BE2C (cell line): ENCODE data around the gene PGAM2.
A peak's percentile ranks its signal among the peaks of the same experiment; 100 is the strongest.

Source experiments
- DNase-seq: peaks from one replicate; pipeline ENCODE4 v3.0.0-alpha.2; 2020
- H3K27me3 ChIP-seq: fragments of 250-450 bp; sonication (Bioruptor Pico); 2 replicates; pipeline ENCODE4 v1.5.1; 2020; ENCODE audit warnings: mild to moderate bottlenecking
- H3K36me3 ChIP-seq: fragments of 250-450 bp; sonication (Bioruptor Pico); 2 replicates; pipeline ENCODE4 v1.5.1; 2020; ENCODE audit warnings: mild to moderate bottlenecking
- H3K4me1 ChIP-seq: fragments of 250-450 bp; sonication (Bioruptor Pico); 2 replicates; pipeline ENCODE4 v1.5.1; 2020
- H3K4me3 ChIP-seq: 2 replicates; pipeline ENCODE4 v1.5.1; 2011; ENCODE audit warnings: low read depth, low read length
- H3K9me3 ChIP-seq: fragments of 250-450 bp; sonication (Bioruptor Pico); 2 replicates; pipeline ENCODE4 v1.5.1; 2020
- TF ChIP-seq, protein P1 (sequence below): IDR thresholded peaks from 2 replicates; pipeline ENCODE4 v1.5.1; 2012; ENCODE audit warnings: mild to moderate bottlenecking, low read depth, low read length

The PGAM2 gene

DNA sequence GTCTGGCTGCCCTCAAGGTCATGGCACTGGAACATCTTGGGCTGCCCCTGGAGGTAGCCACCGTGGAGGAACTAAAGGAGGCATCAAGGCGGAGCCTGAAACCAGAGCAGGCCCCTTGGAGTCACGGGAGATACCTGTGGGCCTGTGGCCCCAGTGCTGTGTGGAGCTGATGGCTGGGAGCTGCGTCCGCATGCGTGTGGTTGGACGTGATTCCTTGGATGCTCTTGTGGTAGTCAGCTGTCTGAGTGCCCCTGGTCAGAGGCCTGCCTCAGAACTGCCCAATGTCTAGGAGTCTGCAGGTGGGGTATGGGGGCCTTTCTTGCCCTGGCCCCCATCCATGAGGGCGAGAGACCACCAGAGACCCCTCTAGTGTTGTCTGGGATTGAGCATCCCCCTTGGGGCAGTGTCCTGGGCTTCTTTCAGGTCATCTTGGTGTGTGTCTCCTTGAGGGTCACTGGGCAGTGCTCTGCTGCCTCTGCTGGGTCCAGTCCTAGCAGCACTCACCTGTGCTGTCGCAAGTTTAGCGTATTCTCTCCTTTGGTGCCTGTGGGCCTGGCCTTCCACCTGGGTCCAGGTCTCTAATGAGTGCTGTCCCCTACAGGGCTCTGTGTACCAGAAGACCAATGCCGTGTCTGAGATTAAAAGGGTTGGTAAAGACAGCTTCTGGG lies 8.1 kb downstream of the PGAM2 start:
- no peaks in the 10 kb centered on the region for H3K27me3 ChIP-seq
- H3K4me3 ChIP-seq: no peak overlapping the region
- no peaks in the 10 kb centered on the region for H3K4me1 ChIP-seq
- TF ChIP-seq, protein P1, sequence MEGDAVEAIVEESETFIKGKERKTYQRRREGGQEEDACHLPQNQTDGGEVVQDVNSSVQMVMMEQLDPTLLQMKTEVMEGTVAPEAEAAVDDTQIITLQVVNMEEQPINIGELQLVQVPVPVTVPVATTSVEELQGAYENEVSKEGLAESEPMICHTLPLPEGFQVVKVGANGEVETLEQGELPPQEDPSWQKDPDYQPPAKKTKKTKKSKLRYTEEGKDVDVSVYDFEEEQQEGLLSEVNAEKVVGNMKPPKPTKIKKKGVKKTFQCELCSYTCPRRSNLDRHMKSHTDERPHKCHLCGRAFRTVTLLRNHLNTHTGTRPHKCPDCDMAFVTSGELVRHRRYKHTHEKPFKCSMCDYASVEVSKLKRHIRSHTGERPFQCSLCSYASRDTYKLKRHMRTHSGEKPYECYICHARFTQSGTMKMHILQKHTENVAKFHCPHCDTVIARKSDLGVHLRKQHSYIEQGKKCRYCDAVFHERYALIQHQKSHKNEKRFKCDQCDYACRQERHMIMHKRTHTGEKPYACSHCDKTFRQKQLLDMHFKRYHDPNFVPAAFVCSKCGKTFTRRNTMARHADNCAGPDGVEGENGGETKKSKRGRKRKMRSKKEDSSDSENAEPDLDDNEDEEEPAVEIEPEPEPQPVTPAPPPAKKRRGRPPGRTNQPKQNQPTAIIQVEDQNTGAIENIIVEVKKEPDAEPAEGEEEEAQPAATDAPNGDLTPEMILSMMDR: no peak
- no peak for DNase-seq
- H3K9me3 ChIP-seq: no peaks in the 10 kb centered on the region
- peaks cover 56% of the 10 kb centered on the region for H3K36me3 ChIP-seq

DNA sequence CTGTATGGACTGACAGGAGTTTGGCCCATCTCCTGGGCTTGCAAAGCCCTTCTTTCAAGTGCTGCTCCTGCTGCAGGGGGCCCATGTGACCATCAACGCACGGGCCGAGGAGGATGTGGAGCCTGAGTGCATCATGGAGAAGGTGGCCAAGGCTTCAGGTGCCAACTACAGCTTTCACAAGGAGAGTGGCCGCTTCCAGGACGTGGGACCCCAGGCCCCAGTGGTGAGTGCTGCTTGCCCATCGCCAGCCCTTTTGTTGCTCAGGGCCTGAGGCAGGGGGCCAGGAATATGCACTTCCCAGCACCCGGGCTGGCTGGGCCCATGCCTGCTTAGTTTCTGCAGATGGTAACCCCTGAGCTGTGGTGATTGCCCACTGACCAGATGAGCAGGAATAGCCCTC lies 8.7 kb downstream of the PGAM2 start:
- H3K4me3 ChIP-seq: no peak overlapping the region
- no peak for DNase-seq
- H3K9me3 ChIP-seq: no peaks in the 10 kb centered on the region
- no peaks in the 10 kb centered on the region for H3K4me1 ChIP-seq
- TF ChIP-seq, protein P1: no peak
- no peaks in the 10 kb centered on the region for H3K27me3 ChIP-seq
- peaks cover 61% of the 10 kb centered on the region for H3K36me3 ChIP-seq

DNA sequence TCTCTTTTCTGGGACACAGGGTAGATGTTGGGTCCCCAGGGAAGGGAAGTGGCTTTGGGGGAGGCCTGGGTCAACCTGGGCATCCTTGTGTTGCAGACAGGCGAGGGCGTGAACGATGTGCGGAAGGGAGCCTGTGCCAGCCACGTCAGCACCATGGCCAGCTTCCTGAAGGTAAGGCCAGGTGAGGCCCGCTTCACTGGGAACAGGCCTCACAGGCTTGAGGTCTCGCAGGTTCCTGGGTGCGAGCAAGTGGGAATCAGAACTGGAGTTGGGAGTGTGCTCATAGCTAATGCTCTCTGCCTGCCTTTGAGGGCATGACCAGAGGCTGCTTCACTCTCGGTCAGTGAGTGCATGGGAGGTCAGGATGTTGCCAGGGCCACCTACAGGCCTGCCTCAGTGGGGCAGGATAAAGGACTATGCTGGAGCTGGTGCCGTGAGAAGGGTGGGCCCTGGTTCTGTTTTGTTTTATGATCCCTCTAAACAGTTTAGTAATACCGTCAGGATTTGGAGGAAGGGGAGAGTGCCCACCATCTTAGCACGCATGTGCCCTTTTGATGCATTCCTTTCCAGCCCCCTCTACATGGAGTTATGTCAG lies 12.5 kb downstream of the PGAM2 start:
- H3K27me3 ChIP-seq: no peaks in the 10 kb centered on the region
- H3K36me3 ChIP-seq: peaks cover 60% of the 10 kb centered on the region
- no peaks in the 10 kb centered on the region for H3K4me1 ChIP-seq
- H3K4me3 ChIP-seq: no peak overlapping the region
- H3K9me3 ChIP-seq: no peaks in the 10 kb centered on the region
- TF ChIP-seq, protein P1: 0 out of 2 replicates have a peak, but pooled peaks have one; percentile 9
- DNase-seq: no peak

DNA sequence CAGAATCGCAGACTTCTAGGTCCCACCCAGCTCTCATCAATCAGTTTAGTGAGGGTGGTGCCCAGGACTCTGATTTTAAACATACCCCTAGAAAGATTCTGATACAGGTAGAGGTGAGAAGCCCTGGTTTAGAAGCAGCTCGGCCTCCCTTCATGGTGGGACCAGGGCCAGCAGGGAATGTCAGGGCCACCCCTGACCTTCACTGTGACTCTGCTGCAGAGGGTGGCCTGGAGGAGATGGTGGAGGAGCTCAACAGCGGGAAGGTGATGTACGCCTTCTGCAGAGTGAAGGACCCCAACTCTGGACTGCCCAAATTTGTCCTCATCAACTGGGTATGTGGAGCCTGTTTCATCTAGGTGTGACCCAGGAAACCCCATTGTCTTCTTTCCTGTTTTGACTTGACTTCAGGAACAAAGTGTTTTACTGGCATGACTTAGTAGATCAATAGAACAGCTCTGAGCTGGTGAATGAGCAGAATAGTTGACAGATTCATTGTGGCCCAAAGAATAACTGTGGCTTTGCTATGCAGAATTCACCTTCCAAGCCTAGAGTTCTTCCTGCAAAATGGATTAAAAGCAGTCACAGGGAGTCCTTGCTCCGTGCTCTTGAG lies 13.7 kb downstream of the PGAM2 start:
- TF ChIP-seq, protein P1: no peak
- peaks cover 48% of the 10 kb centered on the region for H3K36me3 ChIP-seq
- DNase-seq: no peak
- no peaks in the 10 kb centered on the region for H3K27me3 ChIP-seq
- H3K4me1 ChIP-seq: no peaks in the 10 kb centered on the region
- no peak overlapping the region for H3K4me3 ChIP-seq
- H3K9me3 ChIP-seq: no peaks in the 10 kb centered on the region

DNA sequence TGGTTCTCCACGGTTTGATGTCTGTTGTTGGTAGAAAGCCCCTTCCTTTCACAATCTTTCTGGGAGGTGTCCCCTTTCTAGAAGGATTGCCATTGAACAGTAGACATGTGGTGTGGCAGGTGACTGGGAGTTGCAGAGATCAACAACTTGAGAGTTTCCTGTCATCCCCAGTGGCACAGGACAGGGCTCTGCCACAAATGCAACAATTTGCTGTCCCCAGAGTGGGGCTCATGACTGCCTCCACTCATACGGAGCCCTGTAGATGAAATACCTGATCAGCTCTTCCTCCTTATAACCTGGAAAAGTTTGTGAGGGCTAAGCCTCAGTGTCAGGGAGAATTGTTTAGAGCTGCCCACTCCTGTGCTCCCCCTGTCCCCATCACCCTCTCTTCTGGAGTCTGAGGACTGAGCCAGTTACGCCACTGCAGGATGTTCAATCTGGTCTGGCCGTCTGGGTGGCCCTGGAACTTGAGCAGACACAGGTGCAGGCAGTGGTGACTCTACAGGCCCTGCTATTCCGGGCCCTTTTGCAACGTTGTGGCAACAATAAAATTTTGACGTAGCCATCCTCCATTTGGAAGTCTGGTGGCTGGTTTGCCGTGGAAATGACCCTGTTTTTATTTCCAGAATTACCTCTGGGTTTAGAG lies 14.3 kb downstream of the PGAM2 start:
- TF ChIP-seq, protein P1: no peak
- DNase-seq: no peak

More for the DNA sequence above, 14.3 kb downstream of the PGAM2 start:
- H3K9me3 ChIP-seq: no peaks in the 10 kb centered on the region
- no peaks in the 10 kb centered on the region for H3K27me3 ChIP-seq
- no peaks in the 10 kb centered on the region for H3K4me1 ChIP-seq
- no peak overlapping the region for H3K4me3 ChIP-seq
- peaks cover 43% of the 10 kb centered on the region for H3K36me3 ChIP-seq
